Activated T-helper 1 cell treated with anti-CD3 and anti-CD28 coated beads, Interleukin-2, amount 50 U/mL, for 16 hours (primary cell): ENCODE data around the gene APCDD1L.
"Not testable (repeated sequence)": the region's sequence is repeated elsewhere in the genome, so short reads cannot be mapped to it uniquely, and the experiment has no call there.

Source experiments
- DNase-seq, 2 donors: peaks; one replicate each; pipeline ENCODE4 v3.0.0-alpha.2; 2020; ENCODE audit warnings: low read depth in 1 of 2, low spot score in 1 of 2

The APCDD1L gene

DNA sequence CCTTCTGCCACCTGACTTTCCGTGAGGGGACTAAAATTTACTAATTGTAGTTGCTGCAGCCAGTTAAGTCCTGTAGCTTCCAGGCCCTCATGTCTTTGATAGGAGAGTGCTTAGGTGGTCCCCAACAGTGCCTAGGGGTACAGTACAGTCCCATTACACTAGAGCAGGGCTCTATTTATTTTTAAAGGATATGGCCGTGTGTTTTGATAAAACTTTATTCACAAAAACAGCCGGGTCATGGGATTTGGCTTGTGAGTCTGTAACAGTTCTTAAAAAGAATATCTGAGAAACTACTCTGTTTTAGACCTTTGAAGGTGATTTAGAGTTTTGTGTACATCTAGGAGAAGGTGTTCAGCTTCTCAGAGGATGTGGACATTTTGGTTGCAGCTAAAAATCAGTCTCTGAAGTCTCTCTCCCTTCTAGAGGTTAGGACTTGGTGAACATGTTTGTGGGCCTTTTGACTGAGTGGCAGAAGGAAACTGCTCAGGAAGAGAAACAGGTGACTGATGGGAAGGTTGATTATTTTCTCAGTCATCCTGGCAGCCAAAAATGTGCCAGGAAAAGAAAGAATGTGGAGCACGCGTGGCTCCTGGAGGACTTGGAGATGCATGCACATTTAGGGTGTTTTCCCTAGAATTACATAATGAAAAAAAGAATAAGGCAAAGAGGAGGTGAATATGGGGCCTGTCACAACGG lies 68.8 kb downstream of the APCDD1L start:
- no peak for DNase-seq

DNA sequence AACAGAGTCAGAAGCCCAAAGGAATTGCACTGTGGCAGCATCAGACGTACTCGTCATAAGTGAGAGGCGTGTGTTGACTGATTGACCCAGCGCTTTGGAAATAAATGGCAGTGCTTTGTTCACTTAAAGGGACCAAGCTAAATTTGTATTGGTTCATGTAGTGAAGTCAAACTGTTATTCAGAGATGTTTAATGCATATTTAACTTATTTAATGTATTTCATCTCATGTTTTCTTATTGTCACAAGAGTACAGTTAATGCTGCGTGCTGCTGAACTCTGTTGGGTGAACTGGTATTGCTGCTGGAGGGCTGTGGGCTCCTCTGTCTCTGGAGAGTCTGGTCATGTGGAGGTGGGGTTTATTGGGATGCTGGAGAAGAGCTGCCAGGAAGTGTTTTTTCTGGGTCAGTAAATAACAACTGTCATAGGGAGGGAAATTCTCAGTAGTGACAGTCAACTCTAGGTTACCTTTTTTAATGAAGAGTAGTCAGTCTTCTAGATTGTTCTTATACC lies 70.4 kb downstream of the APCDD1L start:
- no peak for DNase-seq

DNA sequence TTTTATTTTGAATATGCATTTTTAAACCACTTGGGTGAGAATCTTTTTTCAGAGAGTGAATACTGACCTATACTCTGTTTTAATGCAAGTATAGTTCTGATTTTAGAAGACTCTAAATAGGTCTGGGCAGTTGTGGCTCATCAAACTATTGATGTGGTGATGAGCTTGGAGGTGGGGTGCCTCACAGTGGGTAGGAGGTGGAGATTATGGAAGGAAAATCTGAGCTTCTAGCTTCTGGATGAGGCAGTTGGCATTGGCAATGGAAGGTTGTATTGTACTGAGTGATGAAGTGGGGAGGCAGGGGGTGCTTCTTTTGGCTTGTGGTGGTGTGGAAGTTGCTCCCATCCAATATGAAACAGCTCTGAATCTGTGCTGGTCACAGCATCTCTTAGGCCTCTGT lies 73.5 kb downstream of the APCDD1L start:
- DNase-seq, result no peak

DNA sequence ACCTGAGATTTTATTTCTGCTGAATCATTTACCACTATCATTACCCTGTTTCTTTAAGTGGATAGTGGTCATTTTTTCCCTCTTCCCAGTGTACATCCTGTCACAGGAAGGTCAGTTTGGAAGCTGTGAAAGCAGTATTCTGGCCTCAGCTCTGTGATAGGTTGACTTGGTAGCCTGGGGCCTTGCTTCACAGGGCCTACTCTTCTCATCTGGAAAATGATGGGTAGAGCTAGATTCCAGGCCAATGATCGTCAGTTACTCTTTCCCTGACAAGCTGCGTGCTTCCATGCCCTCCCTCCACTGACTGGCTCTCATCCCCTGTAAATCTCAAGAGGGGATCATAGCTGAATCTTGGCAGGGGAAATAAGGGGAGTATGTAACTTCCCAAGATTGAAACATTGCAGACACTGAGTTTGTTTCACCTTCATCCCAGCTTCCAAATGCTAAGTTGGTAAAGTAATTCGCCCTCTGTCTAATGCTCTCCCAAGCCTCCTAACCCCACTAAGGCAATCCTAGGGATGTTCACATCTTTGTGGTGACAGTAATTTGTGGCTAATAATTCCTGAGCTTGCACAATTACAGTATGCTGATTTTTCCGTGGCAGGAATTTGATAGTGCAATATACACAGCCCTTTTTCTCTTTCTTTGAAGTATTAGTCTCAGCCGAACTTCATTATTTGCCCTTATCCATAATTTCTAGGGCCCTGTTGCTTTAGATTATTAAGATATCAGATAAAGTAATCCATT lies 75.0 kb downstream of the APCDD1L start:
- DNase-seq, result no peak

DNA sequence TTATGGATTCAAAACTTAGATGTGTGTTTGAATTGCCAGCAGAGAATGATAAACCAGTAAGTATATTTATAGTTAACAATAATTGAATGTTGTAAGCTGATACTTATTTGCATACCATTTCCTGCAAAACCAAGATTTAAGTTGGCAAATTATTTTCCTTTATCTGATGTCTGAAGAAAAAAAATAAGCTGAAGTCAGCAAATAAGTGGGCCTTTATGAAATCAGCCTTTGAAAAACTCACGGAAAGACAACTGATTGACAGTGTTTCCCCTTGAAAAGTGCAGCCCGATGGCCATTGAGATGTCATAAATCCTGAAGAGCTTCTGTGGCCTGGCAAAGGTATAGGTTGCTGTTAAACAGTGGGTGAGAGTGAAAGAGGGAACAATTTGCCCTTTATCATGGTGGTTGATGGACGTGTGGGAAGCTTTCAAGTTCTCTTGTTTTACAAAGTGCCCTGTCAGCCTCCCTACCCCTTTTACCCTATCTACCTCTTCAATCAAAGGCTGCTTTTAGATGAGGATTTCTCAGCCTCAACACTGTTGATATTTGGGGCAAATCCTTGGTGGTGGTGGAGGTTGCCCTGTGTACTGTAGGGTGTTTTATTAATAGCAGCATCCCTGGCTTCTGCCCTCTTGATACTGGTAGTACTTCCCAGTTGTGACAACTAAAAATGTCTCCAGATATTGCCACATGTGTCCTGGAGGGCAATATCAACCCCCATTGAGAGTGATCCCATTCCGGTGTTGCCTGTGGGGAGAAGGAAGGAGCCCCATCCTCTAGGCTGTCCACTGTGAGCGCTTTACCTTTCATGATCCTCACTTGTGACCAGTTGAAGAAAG lies 76.0 kb downstream of the APCDD1L start:
- no peak for DNase-seq

DNA sequence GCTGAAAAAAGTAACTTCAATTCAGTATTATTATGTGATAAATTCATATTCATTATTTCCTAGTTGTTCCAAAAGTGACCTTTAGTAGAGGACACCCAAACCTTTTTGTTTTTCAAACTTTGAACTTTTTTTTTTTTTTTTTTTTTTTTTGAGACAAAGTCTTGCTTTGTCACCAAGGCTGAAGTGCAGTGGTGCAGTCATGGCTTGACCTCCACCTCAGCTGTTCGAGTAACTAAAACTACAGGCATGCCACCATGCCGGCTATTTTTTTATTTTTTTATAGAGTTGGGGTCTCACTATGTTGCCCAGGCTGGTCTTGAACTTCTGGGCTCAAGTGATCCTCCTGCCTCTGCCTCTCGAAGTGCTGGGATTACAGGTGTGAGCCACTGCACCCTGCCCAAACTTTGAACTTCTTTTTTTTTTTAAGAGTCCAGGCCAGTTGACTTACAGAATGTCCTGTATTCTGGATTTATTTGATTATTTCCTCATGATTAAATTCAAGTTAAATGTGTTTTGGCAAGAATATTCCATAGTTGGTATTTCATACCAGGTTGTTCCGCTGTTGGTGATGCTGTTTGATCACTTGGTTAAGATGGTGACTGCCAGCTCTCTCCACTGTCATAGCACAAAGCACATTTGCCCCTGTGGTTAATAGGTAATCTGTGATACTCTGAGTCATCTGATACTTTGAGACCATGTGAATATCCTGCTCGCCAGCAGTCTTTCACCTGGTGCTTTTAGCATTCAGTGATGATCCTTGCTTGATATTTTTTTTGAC lies 78.1 kb downstream of the APCDD1L start:
- DNase-seq, result no peak

DNA sequence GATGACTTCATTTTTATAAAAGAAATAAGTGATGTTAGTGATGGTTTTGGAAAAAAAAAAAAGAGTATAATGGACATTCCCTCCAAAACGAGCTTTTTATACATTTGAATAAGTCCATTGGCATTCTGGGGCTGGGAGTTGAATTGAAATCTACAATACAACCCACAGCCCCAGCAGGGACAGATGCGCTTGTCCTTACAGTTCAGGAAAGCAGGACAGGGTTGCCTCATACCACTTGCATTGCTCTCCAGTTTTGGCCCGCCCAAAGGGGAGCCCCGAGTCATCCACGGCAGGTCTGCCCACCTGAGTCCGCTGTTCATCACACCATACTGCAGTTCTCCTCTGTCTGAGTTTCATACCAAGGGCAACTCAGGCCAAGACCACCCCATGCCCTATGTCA lies 80.0 kb downstream of the APCDD1L start:
- no peak for DNase-seq

DNA sequence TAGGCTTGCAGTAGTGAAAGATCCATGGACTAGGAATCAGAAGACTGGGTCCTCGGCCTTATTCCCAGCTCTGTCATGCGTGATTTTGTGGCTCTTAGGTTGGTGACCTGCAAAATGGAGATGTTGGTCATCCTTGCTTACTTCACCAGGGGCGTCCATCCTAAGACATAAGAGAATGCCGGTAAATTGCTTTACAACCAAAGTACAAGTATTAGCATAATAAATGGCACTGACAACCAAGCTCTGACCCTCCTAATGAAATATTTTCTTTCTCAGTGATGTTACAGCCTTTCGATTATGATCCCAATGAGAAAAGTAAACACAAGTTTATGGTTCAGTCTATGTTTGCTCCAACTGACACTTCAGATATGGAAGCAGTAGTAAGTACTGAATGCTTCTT lies 80.9 kb downstream of the APCDD1L start:
- DNase-seq, result no peak

DNA sequence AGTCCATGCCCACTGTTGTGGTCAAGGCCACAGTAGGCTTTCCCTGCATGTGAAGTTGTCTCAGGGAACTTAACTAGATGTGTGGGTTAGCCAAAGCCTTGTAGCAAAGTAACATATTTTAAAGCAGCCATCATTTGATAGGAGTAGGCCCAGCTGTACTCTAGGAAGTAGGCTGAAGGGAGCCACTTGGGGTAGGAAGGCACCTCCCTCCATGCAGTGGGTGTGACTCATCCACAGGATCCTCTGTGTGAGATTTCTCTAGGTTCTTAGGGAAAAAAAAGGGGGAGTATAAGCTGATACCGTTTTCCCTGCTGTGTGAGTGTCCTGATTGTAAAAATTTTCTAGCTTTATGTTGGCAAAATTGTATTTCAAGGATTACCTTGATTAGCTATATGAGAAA lies 81.4 kb downstream of the APCDD1L start:
- no peak for DNase-seq

DNA sequence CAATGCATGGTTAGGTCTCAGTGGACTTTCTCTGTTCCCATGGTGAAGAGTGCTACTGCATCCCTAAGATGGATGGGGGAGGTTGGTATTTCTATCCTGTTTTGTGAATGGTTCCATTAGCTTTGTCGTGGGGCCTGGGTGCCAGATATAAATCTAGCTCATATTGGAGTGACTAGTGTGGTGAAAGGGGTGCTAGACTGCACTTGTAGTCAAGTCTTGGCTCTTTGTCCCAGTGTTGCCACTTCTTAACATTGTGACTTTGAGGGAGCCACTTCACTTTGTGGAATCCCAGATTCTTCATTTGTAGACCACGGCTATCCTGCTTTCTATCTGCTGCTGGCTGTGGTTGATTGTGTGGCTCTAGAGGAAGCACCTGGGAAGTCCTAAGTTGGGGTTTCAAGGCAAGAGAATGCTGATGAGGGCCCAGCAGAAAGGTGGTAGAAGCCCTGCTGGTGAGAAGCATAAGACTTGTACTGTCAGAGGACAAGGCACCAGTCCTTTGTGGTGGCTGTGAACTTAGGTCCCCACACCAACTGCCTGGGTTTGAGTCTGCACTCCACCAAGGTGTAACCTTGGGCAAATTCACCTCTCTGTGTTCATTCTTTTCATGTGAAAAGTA lies 82.1 kb downstream of the APCDD1L start:
- no peak for DNase-seq

DNA sequence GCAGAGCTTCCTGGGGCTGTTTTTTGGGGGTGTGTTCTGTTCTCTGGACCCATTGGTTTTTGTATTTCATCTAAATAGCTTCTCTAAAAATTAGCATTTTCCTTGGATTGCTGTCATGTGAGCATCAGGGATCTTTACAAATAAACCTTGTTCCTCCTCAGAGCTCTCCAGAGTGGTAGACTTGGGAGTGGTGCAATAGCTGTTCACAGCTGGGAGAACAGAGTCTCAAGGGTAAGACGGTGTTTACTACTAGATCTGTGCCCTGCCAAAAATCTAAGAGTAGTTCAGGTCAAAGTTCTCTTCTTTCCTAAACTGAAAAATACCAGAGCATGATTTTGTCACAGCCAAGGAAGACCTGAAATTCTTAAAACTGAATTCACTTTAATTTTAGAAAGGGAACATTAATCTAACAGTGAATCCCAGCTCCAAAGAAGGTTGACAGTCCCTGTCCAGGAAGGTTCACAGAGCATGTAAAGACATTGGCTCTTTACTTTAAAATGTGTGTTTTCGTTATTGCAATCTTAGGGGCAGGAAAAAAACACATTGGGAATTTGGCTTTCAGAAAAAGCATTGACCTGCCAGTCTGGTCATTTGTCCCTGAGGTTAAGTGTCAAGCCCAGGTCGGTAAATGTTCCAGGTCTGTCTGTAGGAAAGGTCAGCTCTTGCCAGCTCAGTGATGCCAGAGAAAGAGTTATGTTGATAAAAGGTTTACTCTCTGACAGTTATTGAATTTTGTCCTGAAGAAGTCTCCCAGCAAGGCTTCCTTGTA lies 82.8 kb downstream of the APCDD1L start:
- DNase-seq, result no peak

DNA sequence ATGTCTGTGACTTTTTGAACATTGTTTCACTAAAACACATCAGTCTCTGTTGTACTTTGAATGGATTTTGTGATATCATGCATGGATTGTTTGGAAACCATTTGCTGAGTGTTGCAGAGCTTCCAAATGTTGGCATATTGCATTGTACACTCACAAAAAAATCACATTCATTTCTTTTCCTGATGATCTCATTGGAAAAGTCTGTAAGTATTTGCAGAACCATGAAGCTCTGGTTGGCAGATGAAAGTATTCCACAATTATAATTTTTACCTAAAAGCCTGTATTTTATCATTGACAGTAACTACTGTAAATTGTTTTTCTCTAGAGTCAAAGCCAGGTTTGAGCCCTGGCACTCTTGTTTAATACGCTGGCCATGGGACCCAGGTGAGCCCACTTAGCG lies 84.1 kb downstream of the APCDD1L start:
- no peak for DNase-seq

DNA sequence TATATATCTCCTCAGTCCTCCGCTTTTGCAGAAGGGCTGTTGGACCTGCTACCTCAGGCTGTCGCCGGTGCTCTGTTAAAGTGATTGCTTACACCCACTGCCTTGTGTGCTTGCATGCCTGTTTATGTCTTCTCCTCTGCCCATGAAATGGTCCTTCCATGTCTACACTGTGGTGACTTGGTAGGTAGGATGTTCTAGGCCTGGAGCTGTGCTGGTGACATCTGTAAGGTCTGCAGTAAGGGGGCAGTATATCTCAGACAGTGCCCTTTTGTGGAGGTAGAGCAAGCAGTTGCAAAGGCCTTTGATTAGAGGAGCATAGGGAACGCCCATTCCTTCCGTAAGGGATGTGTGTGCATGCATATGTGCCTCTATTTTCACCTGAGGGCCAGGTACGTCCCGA lies 85.9 kb downstream of the APCDD1L start:
- no peak for DNase-seq

DNA sequence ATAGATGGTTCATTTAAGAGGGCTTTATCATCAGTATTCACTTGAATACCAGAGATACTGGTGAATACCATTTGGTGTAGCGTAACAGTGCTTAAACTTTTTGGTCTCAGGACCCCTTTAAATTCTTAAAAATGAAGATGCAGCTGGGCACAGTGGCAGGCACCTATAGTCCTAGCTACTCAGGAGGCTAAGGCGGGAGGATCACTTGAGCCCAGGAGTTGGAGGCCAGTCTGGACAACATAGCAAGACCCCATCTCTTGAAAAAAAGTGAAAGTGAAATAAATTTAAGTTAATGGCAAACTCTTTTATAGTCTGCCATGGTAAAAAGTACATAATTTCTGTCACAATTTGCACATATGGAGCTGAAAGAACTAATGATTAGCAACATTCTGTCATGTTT lies 86.8 kb downstream of the APCDD1L start:
- no peak for DNase-seq

DNA sequence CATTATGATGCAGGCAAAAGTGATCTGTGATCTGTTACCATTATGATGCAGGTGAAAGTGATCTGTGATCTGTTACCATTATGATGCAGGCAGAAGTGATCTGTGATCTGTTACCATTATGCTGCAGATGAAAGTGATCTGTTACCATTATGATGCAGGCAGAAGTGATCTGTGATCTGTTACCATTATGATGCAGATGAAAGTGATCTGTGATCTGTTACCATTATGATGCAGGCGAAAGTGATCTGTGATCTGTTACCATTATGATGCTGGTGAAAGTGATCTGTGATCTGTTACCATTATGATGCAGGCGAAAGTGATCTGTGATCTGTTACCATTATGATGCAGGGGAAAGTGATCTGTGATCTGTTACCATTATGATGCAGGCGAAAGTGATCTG lies 87.6 kb downstream of the APCDD1L start:
- not testable (repeated sequence) for DNase-seq

DNA sequence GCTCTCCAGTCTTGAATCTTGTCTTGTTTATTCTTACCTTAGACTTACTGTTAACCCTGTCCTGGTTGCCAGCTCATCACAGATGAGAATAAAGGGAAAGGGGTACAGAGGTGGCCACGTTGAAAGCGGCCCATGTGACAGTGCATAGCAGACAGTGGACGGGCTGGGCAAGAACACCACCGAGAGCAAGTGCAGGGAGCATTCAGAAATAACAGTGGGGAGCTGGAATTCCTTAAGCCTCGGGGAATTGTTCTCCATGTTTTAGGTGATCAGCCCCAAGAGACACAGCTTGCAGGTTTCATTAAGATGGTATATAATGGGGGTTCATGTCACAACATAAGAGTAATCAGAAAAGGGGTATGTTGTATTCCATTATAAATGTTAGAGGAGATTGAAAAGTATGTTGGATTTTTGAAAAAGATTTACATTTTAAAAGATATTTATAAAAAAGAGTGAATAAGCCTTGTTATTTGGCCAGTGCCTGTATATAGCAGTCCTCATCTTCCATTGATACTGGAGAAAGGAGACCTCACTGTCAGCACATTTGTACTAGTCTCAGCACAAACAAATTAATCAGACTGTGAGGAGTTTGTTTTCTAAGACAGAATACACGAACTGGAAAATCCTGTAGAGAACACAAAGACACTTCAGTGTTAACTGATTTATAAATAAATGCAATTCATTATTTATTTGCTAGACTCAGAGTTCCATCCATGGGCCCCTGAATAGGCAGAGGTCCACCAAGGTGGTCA lies 90.8 kb downstream of the APCDD1L start:
- DNase-seq, result no peak

DNA sequence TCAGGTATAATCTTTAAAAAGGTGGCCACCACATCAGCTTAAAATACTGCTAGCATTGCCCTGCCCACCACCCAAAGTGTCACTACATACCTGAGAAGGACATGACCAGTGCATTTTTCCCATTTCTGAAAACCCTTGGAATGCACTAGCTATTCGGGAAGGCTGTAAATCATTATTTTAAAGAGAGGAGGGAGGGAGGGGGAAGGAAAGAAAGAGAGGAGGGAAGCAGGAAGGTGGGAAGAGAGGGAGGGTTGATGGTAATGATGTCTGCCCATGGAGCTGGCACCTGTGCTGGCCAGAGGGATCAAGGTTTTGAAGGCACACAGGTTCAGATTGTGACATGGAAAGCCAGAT lies 93.7 kb downstream of the APCDD1L start:
- DNase-seq, result no peak

DNA sequence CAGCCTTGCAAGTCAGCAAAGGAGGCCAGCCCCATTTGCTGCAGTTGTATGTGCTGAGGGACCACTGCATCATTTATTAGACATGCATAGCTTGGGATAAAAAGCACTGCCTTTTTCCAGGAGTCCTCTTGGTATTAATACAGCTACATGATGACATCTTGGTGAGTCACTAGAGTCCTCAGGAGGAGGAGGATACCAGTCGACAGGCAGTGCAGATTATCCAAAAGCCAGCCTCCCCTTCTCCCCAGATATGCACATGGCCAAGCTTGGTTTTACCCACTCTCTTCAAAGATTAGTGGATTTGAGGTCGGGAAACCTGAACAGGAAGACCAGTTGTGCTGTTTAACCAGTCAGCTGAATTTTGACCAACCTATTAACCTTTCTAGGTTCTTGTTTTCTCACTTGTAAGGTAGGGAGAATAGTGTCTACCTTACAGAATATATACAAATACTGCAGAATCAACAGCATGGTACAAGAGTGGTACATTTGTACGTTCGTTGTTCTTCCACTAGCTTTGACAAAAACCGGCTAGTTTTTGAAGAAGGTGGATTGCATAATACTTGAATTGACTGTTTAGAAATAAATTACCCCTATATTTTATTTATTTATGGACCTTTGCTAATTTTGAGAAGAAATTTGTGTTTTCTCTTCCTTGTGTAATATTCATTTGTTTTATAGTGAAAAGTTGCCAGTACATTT lies 94.3 kb downstream of the APCDD1L start:
- no peak for DNase-seq
